Mesendoderm (in vitro differentiated cells): ENCODE measurements around the gene SSNA1.

Experiments
- DNase-seq: peaks from one replicate; pipeline ENCODE4 v3.0.0; 2013
- H2AK5ac ChIP-seq: 2 replicates; pipeline ENCODE4 v1.6.1; 2013; ENCODE audit warnings: low read length, inconsistent platforms
- H2BK120ac ChIP-seq: 2 replicates; pipeline ENCODE4 v1.6.1; 2013; ENCODE audit warnings: low read depth, mild to moderate bottlenecking, low read length, moderate library complexity, mixed read lengths
- H2BK15ac ChIP-seq: replicated peaks from 2 replicates; pipeline ENCODE4 v1.6.1; 2013; ENCODE audit warnings: low read depth, mild to moderate bottlenecking, moderate library complexity
- H2BK5ac ChIP-seq: 2 replicates; pipeline ENCODE4 v1.6.1; 2013; ENCODE audit warnings: low read length, inconsistent platforms
- H3K18ac ChIP-seq: 2 replicates; pipeline ENCODE4 v1.6.1; 2013; ENCODE audit warnings: mild to moderate bottlenecking, low read length, mixed read lengths
- H3K23ac ChIP-seq: one replicate; pipeline ENCODE4 v1.6.1; 2013; ENCODE audit warnings: low read length
- H3K27ac ChIP-seq: 2 replicates; pipeline ENCODE4 v1.5.1; 2013; ENCODE audit warnings: low read depth, mild to moderate bottlenecking, inconsistent platforms, low read length, moderate library complexity
- H3K27me3 ChIP-seq: 2 replicates; pipeline ENCODE4 v1.6.1; 2013; ENCODE audit warnings: low read length, control low read depth, mild to moderate bottlenecking, inconsistent platforms; ENCODE audit not compliant: insufficient read depth, poor library complexity
- H3K36me3 ChIP-seq: 2 replicates; pipeline ENCODE4 v1.6.1; 2013; ENCODE audit warnings: low read length, inconsistent platforms; ENCODE audit not compliant: control insufficient read depth, insufficient read depth
- H3K4ac ChIP-seq: one replicate; pipeline ENCODE4 v1.6.1; 2013; ENCODE audit warnings: low read depth, mild to moderate bottlenecking, low read length, moderate library complexity
- H3K4me1 ChIP-seq: 2 replicates; pipeline ENCODE4 v1.6.1; 2013; ENCODE audit warnings: low read depth, low read length, inconsistent platforms; ENCODE audit not compliant: control insufficient read depth
- H3K4me2 ChIP-seq: 2 replicates; pipeline ENCODE4 v1.6.1; 2013; ENCODE audit warnings: low read length
- H3K4me3 ChIP-seq: 2 replicates; pipeline ENCODE4 v1.5.1; 2013; ENCODE audit warnings: mild to moderate bottlenecking, low read length
- H3K56ac ChIP-seq: one replicate; pipeline ENCODE4 v1.6.1; 2013; ENCODE audit warnings: low read length
- H3K79me1 ChIP-seq: 2 replicates; pipeline ENCODE4 v1.6.1; 2013; ENCODE audit warnings: low read length, inconsistent platforms
- H3K79me2 ChIP-seq: 2 replicates; pipeline ENCODE4 v1.6.1; 2013; ENCODE audit warnings: mild to moderate bottlenecking, low read length; ENCODE audit not compliant: control insufficient read depth, insufficient read depth
- H3K9ac ChIP-seq: 2 replicates; pipeline ENCODE4 v1.6.1; 2013; ENCODE audit warnings: low read length, inconsistent platforms
- H4K5ac ChIP-seq: one replicate; pipeline ENCODE4 v1.6.1; 2013; ENCODE audit warnings: low read length
- H4K8ac ChIP-seq: one replicate; pipeline ENCODE4 v1.6.1; 2013; ENCODE audit warnings: low read depth, mild to moderate bottlenecking, control low read depth, low read length, moderate library complexity
- WGBS: extraction: QIAGEN DNeasy Blood & Tissue Kit; methylation state at CpG from one replicate; pipeline ENCODE4 v1.1.7; 2013; ENCODE audit warnings: low lambda C conversion rate, missing lambda C conversion rate; ENCODE audit not compliant: insufficient coverage; ENCODE audit errors: extremely low coverage; 5-methylcytosine and 5-hydroxymethylcytosine counted together

SSNA1 gene

GRCh38 chr9:137147091-137147792 is 41.2 kb upstream of the SSNA1 start:
- Histone ChIP-seq H4K8ac (no peak overlapping the region), H3K23ac (no peak overlapping the region), H3K27ac (no peak overlapping the region), H3K4me3 (no peak overlapping the region), H3K36me3 (no peaks in the 10 kb centered on the region), H3K27me3 (no peaks in the 10 kb centered on the region), H4K5ac (no peak overlapping the region), H3K4me2 (no peak overlapping the region), H3K9ac (no peak overlapping the region), H3K4me1 (no peaks in the 10 kb centered on the region), H2BK5ac (no peak overlapping the region), H2BK120ac (no peak overlapping the region), H3K79me2 (no peaks in the 10 kb centered on the region), H3K4ac (no peak overlapping the region), H3K79me1 (no peaks in the 10 kb centered on the region), H3K56ac (no peak overlapping the region), H2BK15ac (no peak overlapping the region), H3K18ac (no peak overlapping the region), H2AK5ac (no peak overlapping the region)
- no peak for DNase-seq
- WGBS: no CpG with 5 or more reads among the region's 26 CpGs

- no peak overlapping the region for H3K23ac ChIP-seq
- no peak overlapping the region for H3K18ac ChIP-seq
- no peaks in the 10 kb centered on the region for H3K79me1 ChIP-seq
- H2BK15ac ChIP-seq: no peak overlapping the region
- no peak overlapping the region for H3K9ac ChIP-seq
- H3K27me3 ChIP-seq: no peaks in the 10 kb centered on the region
- H3K27ac ChIP-seq: no peak overlapping the region
- no peak overlapping the region for H3K4me3 ChIP-seq
- no peaks in the 10 kb centered on the region for H3K79me2 ChIP-seq
- no peak overlapping the region for H4K5ac ChIP-seq
- H3K4ac ChIP-seq: no peak overlapping the region
- no peak overlapping the region for H4K8ac ChIP-seq
- no peak for DNase-seq
- no peak overlapping the region for H2BK120ac ChIP-seq
- H3K4me2 ChIP-seq: no peak overlapping the region
- H3K4me1 ChIP-seq: no peaks in the 10 kb centered on the region
- no peak overlapping the region for H2AK5ac ChIP-seq
- no peak overlapping the region for H2BK5ac ChIP-seq
- no peaks in the 10 kb centered on the region for H3K36me3 ChIP-seq
- no CpG with 5 or more reads among the region's 24 CpGs for WGBS
- no peak overlapping the region for H3K56ac ChIP-seq
Observed at GRCh38 chr9:137147793-137148160, 40.7 kb upstream of the SSNA1 start.

- DNase-seq: no peak
- no peaks in the 10 kb centered on the region for H3K79me2 ChIP-seq
- H2BK120ac ChIP-seq: no peak overlapping the region
- no peak overlapping the region for H4K5ac ChIP-seq
- no peak overlapping the region for H3K27ac ChIP-seq
- H2BK5ac ChIP-seq: no peak overlapping the region
- H3K4me2 ChIP-seq: no peak overlapping the region
- no peak overlapping the region for H3K4ac ChIP-seq
- no peaks in the 10 kb centered on the region for H3K4me1 ChIP-seq
- H3K56ac ChIP-seq: no peak overlapping the region
- H2AK5ac ChIP-seq: no peak overlapping the region
- H2BK15ac ChIP-seq: no peak overlapping the region
- no CpG with 5 or more reads among the region's 27 CpGs for WGBS
- H3K27me3 ChIP-seq: no peaks in the 10 kb centered on the region
- H3K79me1 ChIP-seq: no peaks in the 10 kb centered on the region
- no peak overlapping the region for H3K4me3 ChIP-seq
- no peak overlapping the region for H3K9ac ChIP-seq
- H3K18ac ChIP-seq: no peak overlapping the region
- H3K23ac ChIP-seq: no peak overlapping the region
- no peak overlapping the region for H4K8ac ChIP-seq
- no peaks in the 10 kb centered on the region for H3K36me3 ChIP-seq
Observed at GRCh38 chr9:137148242-137148641, 40.2 kb upstream of the SSNA1 start.

- Histone ChIP-seq H3K27me3 (no peaks in the 10 kb centered on the region), H3K4me2 (no peak overlapping the region), H2BK5ac (no peak overlapping the region), H3K4me3 (no peak overlapping the region), H3K9ac (no peak overlapping the region), H3K79me2 (no peaks in the 10 kb centered on the region), H3K4ac (no peak overlapping the region), H3K79me1 (no peaks in the 10 kb centered on the region), H3K27ac (no peak overlapping the region), H2BK120ac (no peak overlapping the region), H4K5ac (no peak overlapping the region), H3K56ac (no peak overlapping the region), H3K4me1 (no peaks in the 10 kb centered on the region), H3K18ac (no peak overlapping the region), H3K36me3 (no peaks in the 10 kb centered on the region), H2BK15ac (no peak overlapping the region), H2AK5ac (no peak overlapping the region), H3K23ac (no peak overlapping the region), H4K8ac (no peak overlapping the region)
- no CpG with 5 or more reads among the region's 19 CpGs for WGBS
- DNase-seq: no peak
Observed at GRCh38 chr9:137148661-137149060, 39.8 kb upstream of the SSNA1 start.

GRCh38 chr9:137149363-137149762 is 39.1 kb upstream of the SSNA1 start:
- DNase-seq: no peak
- Histone ChIP-seq H3K4ac (no peak overlapping the region), H3K23ac (no peak overlapping the region), H3K79me2 (no peaks in the 10 kb centered on the region), H3K27me3 (no peaks in the 10 kb centered on the region), H3K27ac (no peak overlapping the region), H3K4me2 (no peak overlapping the region), H3K79me1 (no peaks in the 10 kb centered on the region), H3K18ac (no peak overlapping the region), H2BK15ac (no peak overlapping the region), H3K4me3 (no peak overlapping the region), H3K36me3 (no peaks in the 10 kb centered on the region), H3K56ac (no peak overlapping the region), H4K5ac (no peak overlapping the region), H3K9ac (no peak overlapping the region), H2BK120ac (no peak overlapping the region), H2BK5ac (no peak overlapping the region), H2AK5ac (no peak overlapping the region), H3K4me1 (no peaks in the 10 kb centered on the region), H4K8ac (no peak overlapping the region)
- no CpG with 5 or more reads among the region's 5 CpGs for WGBS
